GM10248 (cell line): ENCODE measurements around the gene HTR3B.

Experiments used
- CTCF ChIA-PET: fragments of 300-600 bp; sonication (Branson Sonifier 250); formaldehyde crosslinking; extraction: SDS; loops from one replicate; lab custom pipeline; 2021; ENCODE audit warnings: antibody characterized with exemption; lab: Yijun Ruan, JAX
- POLR2A ChIA-PET: fragments of 350-650 bp; sonication (Branson Sonifier 250); formaldehyde crosslinking; extraction: SDS; loops from one replicate; lab custom pipeline; 2020; ENCODE audit warnings: antibody characterized with exemption; lab: Yijun Ruan, JAX
- DNase-seq: peaks from one replicate; pipeline ENCODE4 v3.0.0; 2012; ENCODE audit errors: extremely low spot score
- CTCF ChIP-seq: IDR thresholded peaks from 2 replicates; pipeline ENCODE4 v1.5.1; 2012; ENCODE audit warnings: mild to moderate bottlenecking, low read depth; ENCODE audit errors: extremely low read depth, missing control alignments, control extremely low read depth

The HTR3B gene

GRCh38 chr11:113904379-113905101 is at the start of gene HTR3B:
TSS of gene HTR3B (plus strand) at chr11:113904796. CDS start at chr11:113904934, 138 bp downstream.
- POLR2A ChIA-PET: no interaction called here
- DNase-seq: no peak
- CTCF ChIA-PET: interaction anchor here (0.8 to 2.3 kb wide), 4 partner anchors 8 to 358 kb away, joined by 3 to 10 read pairs (median 4); no protein-coding TSS in a partner anchor
- no peak for TF ChIP-seq CTCF

GRCh38 chr11:113855803-113856202 is 48.8 kb upstream of the HTR3B start:
- no peak for TF ChIP-seq CTCF
- POLR2A ChIA-PET: no interaction called here
- no peak for DNase-seq
- CTCF ChIA-PET: interaction anchor here (1.1 to 2.5 kb wide), 3 partner anchors 11 to 25 kb away, joined by 3 to 8 read pairs (median 3); no protein-coding TSS in a partner anchor

- ChIA-PET CTCF (interaction anchor here (1.1 to 1.3 kb wide), 2 partner anchors 11 to 26 kb away, joined by 3 to 4 read pairs; no protein-coding TSS in a partner anchor), POLR2A (no interaction called here)
- no peak for DNase-seq
- TF ChIP-seq CTCF: no peak
Measured at GRCh38 chr11:113856966-113857759, 47.4 kb upstream of the HTR3B start.

- peak; percentile 25 for DNase-seq
- CTCF ChIA-PET: interaction anchor here (0.7 to 2.0 kb wide), 7 partner anchors 9 to 37 kb away, joined by 3 to 5 read pairs (median 3); no protein-coding TSS in a partner anchor
- POLR2A ChIA-PET: interaction anchor here (0.6 kb wide), 1 partner anchor 8 kb away, joined by 5 read pairs; no protein-coding TSS in a partner anchor
Measured at GRCh38 chr11:113859665-113860064, 44.9 kb upstream of the HTR3B start.

GRCh38 chr11:113862435-113862834 is 42.2 kb upstream of the HTR3B start:
- TF ChIP-seq CTCF: no peak
- POLR2A ChIA-PET: no interaction called here
- no peak for DNase-seq
- CTCF ChIA-PET: interaction anchor here (1.3 kb wide), 1 partner anchor 89 kb away, joined by 3 read pairs; the partner anchor contains the start of gene ZW10

More at GRCh38 chr11:113859665-113860064, 44.9 kb upstream of the HTR3B start:
- TF ChIP-seq CTCF: no peak

- POLR2A ChIA-PET: no interaction called here
- DNase-seq: no peak
- no peak for TF ChIP-seq CTCF
- CTCF ChIA-PET: no interaction called here
Measured at GRCh38 chr11:113864410-113864809, 40.2 kb upstream of the HTR3B start.
